ENCODE measurements around the gene TMPRSS4.

- TF ChIP-seq POLR2A (IDR thresholded peaks at IDR 0.05) (no peak), EP300 (IDR thresholded peaks at IDR 0.05) (no peak)
- TF ChIP-seq, protein P1, sequence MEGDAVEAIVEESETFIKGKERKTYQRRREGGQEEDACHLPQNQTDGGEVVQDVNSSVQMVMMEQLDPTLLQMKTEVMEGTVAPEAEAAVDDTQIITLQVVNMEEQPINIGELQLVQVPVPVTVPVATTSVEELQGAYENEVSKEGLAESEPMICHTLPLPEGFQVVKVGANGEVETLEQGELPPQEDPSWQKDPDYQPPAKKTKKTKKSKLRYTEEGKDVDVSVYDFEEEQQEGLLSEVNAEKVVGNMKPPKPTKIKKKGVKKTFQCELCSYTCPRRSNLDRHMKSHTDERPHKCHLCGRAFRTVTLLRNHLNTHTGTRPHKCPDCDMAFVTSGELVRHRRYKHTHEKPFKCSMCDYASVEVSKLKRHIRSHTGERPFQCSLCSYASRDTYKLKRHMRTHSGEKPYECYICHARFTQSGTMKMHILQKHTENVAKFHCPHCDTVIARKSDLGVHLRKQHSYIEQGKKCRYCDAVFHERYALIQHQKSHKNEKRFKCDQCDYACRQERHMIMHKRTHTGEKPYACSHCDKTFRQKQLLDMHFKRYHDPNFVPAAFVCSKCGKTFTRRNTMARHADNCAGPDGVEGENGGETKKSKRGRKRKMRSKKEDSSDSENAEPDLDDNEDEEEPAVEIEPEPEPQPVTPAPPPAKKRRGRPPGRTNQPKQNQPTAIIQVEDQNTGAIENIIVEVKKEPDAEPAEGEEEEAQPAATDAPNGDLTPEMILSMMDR (IDR thresholded peaks at IDR 0.05), result no peak
Measured at GRCh38 chr11:118146554-118146953, 69.7 kb downstream of the TMPRSS4 start.
